Measurements from ENCODE around the gene CAMK1.

Gene CAMK1

GRCh38 chr3:9781978-9782603 lies 12.3 kb upstream of the CAMK1 start:
- peak overlapping the region; percentile 38 for H3K4me3 ChIP-seq (ENCODE audit: low read length)
- H3K27ac ChIP-seq (ENCODE audit: low read depth, low read length), result peak overlapping the region; percentile 99
- H3F3A ChIP-seq (ENCODE audit: control insufficient read depth, insufficient read depth), result peaks cover 31% of the 10 kb centered on the region
- TF ChIP-seq CTCF (IDR thresholded peaks at IDR 0.05; ENCODE audit: low read depth, low read length, poor library complexity, severe bottlenecking) (no peak), EZH2phosphoT487 (IDR thresholded peaks at IDR 0.05; ENCODE audit: borderline replicate concordance, low read length) (no peak)
- H3K4me1 ChIP-seq (ENCODE audit: control insufficient read depth, low read length), result peaks cover 60% of the 10 kb centered on the region
- no peaks in the 10 kb centered on the region for H3K9me3 ChIP-seq (ENCODE audit: control insufficient read depth, insufficient read depth, low read length)
- no peaks in the 10 kb centered on the region for H3K79me2 ChIP-seq (ENCODE audit: control insufficient read depth, low read length)
- H3K27me3 ChIP-seq (ENCODE audit: control insufficient read depth, low read length), result no peaks in the 10 kb centered on the region
- H4K20me1 ChIP-seq (ENCODE audit: control insufficient read depth, insufficient read depth, low read depth, low read length), result no peaks in the 10 kb centered on the region
- peak overlapping the region; percentile 95 for H3K4me2 ChIP-seq (ENCODE audit: low read length)
- H3K36me3 ChIP-seq (ENCODE audit: control insufficient read depth, low read length), result peaks cover 53% of the 10 kb centered on the region
- no peaks in the 10 kb centered on the region for H3K9me2 ChIP-seq (replicated peaks; ENCODE audit: control insufficient read depth, low read length)

GRCh38 chr3:9781551-9781950 lies 11.8 kb upstream of the CAMK1 start:
- Histone ChIP-seq H4K20me1 (ENCODE audit: control insufficient read depth, insufficient read depth, low read depth, low read length) (no peaks in the 10 kb centered on the region), H3K4me2 (ENCODE audit: low read length) (peak overlapping the region; percentile 95), H3K4me1 (ENCODE audit: control insufficient read depth, low read length) (peaks cover 64% of the 10 kb centered on the region), H3K27me3 (ENCODE audit: control insufficient read depth, low read length) (no peaks in the 10 kb centered on the region), H3K79me2 (ENCODE audit: control insufficient read depth, low read length) (no peaks in the 10 kb centered on the region), H3K9me2 (replicated peaks; ENCODE audit: control insufficient read depth, low read length) (no peaks in the 10 kb centered on the region), H3F3A (ENCODE audit: control insufficient read depth, insufficient read depth) (peaks cover 31% of the 10 kb centered on the region), H3K27ac (ENCODE audit: low read depth, low read length) (peak overlapping the region; percentile 99), H3K4me3 (ENCODE audit: low read length) (peak overlapping the region; percentile 70), H3K9me3 (ENCODE audit: control insufficient read depth, insufficient read depth, low read length) (no peaks in the 10 kb centered on the region), H3K36me3 (ENCODE audit: control insufficient read depth, low read length) (peaks cover 48% of the 10 kb centered on the region)
- TF ChIP-seq EZH2phosphoT487 (IDR thresholded peaks at IDR 0.05; ENCODE audit: borderline replicate concordance, low read length) (no peak), CTCF (IDR thresholded peaks at IDR 0.05; ENCODE audit: low read depth, low read length, poor library complexity, severe bottlenecking) (no peak)

- no peaks in the 10 kb centered on the region for H3K27me3 ChIP-seq (ENCODE audit: control insufficient read depth, low read length)
- H3K4me2 ChIP-seq (ENCODE audit: low read length), result peak overlapping the region; percentile 95
- peak overlapping the region; percentile 99 for H3K27ac ChIP-seq (ENCODE audit: low read depth, low read length)
- H4K20me1 ChIP-seq (ENCODE audit: control insufficient read depth, insufficient read depth, low read depth, low read length), result no peaks in the 10 kb centered on the region
- H3F3A ChIP-seq (ENCODE audit: control insufficient read depth, insufficient read depth), result peaks cover 31% of the 10 kb centered on the region
- TF ChIP-seq CTCF (IDR thresholded peaks at IDR 0.05; ENCODE audit: low read depth, low read length, poor library complexity, severe bottlenecking) (no peak), EZH2phosphoT487 (IDR thresholded peaks at IDR 0.05; ENCODE audit: borderline replicate concordance, low read length) (no peak)
- H3K4me1 ChIP-seq (ENCODE audit: control insufficient read depth, low read length), result peaks cover 68% of the 10 kb centered on the region
- H3K4me3 ChIP-seq (ENCODE audit: low read length), result peak overlapping the region; percentile 70
- no peaks in the 10 kb centered on the region for H3K79me2 ChIP-seq (ENCODE audit: control insufficient read depth, low read length)
- H3K9me2 ChIP-seq (replicated peaks; ENCODE audit: control insufficient read depth, low read length), result no peaks in the 10 kb centered on the region
- H3K36me3 ChIP-seq (ENCODE audit: control insufficient read depth, low read length), result peaks cover 43% of the 10 kb centered on the region
- H3K9me3 ChIP-seq (ENCODE audit: control insufficient read depth, insufficient read depth, low read length), result no peaks in the 10 kb centered on the region
Observed at GRCh38 chr3:9780910-9781309, 11.2 kb upstream of the CAMK1 start.
